H54 (cell line): ENCODE data around the gene ARMH1.
"Not testable (repeated sequence)": the region's sequence is repeated elsewhere in the genome, so short reads cannot be mapped to it uniquely, and the experiment has no call there.

ENCODE experiments used
- DNase-seq: peaks from one replicate; pipeline ENCODE4 v3.0.0; 2011; ENCODE audit warnings: low spot score, mixed read lengths; ENCODE audit not compliant: insufficient read length
- FAIRE-seq: peaks from 3 replicates; lab custom pipeline; 2011; peaks lifted over from hg19 to GRCh38; lab: Jason Lieb, UNC
- POLR2A ChIP-seq: IDR thresholded peaks from 2 replicates; pipeline ENCODE4 v1.6.1; 2011; ENCODE audit warnings: low read depth, mild to moderate bottlenecking, low read length

The ARMH1 gene

DNA sequence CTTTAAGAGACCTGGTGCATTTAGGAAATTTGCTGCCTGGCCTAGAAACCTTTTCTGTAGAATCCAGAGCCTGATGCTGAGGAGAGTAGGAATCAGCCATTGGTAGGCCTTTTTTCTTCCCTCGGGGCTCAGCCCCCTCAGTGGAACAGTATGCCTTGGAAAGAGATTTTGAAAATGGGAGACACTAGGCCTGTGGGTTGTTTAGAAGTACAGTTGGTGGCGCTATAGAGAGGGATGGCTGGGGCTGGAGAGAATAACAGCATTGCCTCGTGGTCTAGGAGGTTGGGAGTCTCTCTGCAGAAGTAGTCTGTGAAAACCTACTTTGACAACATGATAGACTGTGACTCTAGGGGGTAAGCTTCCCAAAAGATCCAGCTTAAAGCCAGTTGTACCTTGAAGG is 73.4 kb downstream of the ARMH1 start:
- no peak for TF ChIP-seq POLR2A

GRCh38 chr1:44757420-44757819 is 82.9 kb downstream of the ARMH1 start:
- no peak for FAIRE-seq

More for the DNA sequence above, 73.4 kb downstream of the ARMH1 start:
- no peak for FAIRE-seq
- no peak for DNase-seq

GRCh38 chr1:44759077-44759476 is 84.6 kb downstream of the ARMH1 start:
- TF ChIP-seq POLR2A = no peak
- no peak for DNase-seq

More at GRCh38 chr1:44757420-44757819, 82.9 kb downstream of the ARMH1 start:
- TF ChIP-seq POLR2A = no peak
- DNase-seq = no peak

GRCh38 chr1:44760876-44761275 is 86.4 kb downstream of the ARMH1 start:
- no peak for TF ChIP-seq POLR2A
- DNase-seq (no peak), FAIRE-seq (no peak)

More at GRCh38 chr1:44759077-44759476, 84.6 kb downstream of the ARMH1 start:
- no peak for FAIRE-seq

DNA sequence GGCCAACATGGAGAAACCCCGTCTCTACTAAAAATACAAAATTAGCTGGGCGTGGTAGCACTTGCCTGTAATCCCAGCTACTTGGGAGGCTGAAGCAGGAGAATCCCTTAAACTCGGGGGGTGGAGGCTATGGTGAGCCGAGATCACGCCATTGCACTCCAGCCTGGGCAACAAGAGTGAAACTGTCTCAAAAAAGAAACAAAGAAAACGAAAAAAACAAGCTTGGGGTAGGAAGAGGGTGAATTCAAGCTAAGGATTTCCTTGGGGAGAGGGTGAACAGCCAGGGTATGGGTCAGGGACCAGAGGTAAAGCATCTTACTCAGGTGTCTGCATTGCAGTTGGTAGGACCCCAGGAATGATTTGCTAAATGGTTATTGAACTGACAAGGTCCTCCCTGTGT is 91.9 kb downstream of the ARMH1 start:
- not testable (repeated sequence) for FAIRE-seq, DNase-seq
